ENCODE results near the gene IL18RAP.

Gene IL18RAP

DNA sequence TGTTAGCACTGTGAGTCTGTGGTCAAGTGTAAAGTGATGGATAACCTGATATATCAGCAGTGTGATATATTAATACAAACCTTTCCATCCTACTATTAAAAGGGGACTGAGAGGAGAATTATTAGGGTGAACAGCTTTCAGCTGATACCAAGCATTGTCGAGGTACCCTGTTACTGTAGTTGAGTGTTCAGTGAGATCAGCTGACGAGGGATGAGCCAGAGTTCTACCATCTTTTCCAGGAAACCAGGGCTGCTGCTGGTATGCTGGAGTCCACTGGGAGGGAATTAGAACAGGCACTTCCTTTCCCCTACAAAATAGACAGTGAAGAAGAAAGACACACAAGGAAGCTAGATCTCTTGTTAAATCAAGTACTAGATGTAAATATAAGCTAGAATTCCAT, 408 bp downstream of the IL18RAP start:
- DNase-seq, result no peak

GRCh38 chr2:102424754-102425153, 1.8 kb downstream of the IL18RAP start:
- DNase-seq, result no peak

- DNase-seq, result no peak
Observed at GRCh38 chr2:102425441-102426132, 2.6 kb downstream of the IL18RAP start.

DNA sequence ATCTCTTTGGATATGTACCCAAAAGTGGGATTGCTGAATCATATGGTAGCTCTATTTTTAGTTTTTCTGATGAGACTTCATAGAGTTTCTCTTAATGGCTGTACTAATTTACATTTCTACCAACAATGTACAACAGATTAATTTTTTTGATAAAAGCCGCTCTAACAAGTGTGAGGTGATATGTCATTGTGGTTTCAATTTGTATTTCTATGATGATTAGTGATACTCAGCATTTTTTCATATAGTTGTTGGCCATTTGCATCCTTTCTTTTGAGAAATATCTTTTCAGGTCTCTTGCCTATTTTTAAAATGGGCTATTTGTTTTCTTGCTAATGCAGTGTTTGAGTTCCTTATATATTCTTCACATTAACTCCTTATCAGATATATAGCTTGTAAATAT, 4.3 kb downstream of the IL18RAP start:
- no peak for DNase-seq

GRCh38 chr2:102428573-102428972, 5.6 kb downstream of the IL18RAP start:
- no peak for DNase-seq

- DNase-seq, result no peak
Observed at GRCh38 chr2:102432386-102432785, 9.4 kb downstream of the IL18RAP start.

DNA sequence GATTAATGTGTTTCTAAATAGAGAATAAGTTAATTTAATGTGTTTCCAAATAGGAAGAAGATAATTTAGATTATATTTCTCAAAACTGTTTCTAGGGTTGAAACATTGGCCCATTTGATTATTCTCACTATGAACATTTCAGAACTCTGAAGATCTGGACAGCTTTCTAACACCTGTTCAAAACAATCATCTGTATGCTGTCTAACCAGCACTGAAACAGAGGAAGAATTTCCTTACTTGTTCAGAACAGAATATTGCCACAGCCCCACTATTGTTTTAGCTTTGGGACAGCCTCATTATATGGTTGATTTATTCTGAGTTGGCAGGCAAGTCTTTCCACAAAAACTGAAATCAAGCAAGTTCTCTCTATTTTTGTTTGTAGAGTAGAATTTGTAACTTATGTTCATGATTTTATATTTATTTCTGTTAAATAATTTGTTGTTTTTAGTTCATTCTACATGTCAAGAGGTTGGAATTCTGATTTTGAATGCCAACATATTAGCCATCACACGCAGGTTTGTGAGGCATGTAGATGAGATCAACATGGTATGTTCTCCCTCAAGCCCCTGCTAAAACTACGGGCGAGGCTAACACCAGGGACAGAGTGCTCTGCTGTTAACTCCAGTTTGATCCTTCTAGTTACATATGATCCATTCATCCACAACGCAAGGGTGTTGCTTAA, 11.2 kb downstream of the IL18RAP start:
- no peak for DNase-seq

GRCh38 chr2:102434655-102435381, 11.9 kb downstream of the IL18RAP start:
- no peak for DNase-seq

GRCh38 chr2:102435741-102436140, 12.8 kb downstream of the IL18RAP start:
- DNase-seq, result no peak

DNA sequence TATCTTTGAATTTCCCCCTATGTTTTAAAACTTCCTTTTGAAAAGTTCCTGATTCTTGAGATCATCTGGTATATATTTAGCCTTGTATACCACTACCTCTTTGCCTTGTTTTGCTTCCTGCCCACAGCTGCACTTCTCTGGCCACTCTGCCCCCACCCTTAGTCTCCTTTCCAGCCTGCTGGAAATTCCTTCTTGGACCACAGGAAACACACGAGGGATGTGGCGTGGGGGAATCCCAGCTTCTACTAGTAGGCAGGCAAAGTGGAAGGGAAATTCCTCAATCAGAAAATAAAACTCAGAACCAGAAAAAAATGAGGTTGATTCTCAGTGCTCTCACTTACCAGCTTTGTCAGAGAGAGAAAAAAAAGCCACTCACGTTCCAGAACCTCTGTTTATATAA, 13.4 kb downstream of the IL18RAP start:
- no peak for DNase-seq

DNA sequence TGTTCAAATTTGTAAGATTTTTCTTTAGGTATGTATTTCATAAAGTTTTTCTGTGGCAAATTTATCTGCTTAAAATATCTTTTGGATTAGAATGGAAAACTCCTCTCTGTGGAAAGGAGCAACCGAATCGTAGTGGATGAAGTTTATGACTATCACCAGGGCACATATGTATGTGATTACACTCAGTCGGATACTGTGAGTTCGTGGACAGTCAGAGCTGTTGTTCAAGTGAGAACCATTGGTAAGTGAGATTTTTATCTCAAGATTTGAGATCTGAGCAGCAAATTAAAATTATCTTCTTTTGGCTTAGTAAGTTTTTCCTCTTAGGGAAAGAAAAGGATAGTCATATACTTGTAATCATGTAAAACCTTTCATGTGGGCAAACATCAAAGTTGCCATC, 14.2 kb downstream of the IL18RAP start:
- no peak for DNase-seq

DNA sequence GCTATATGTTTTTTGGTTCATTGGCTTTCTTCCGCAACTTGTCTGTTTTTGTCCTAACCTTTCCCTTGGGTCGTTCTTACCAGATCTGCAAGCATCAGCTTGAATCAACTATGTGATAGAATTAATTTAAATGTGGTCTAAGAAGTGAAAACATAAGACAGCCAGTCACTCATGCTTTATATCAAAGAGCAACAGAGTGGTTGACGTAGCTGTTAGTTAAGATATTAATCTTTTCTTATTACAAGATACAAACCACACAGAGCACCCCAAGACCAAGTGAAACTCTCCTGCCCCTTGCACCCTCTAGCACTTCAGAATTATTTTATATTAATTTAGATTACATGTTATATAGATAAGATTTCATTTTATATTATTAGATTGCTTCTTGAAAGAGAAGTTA, 15.2 kb downstream of the IL18RAP start:
- DNase-seq, result no peak

DNA sequence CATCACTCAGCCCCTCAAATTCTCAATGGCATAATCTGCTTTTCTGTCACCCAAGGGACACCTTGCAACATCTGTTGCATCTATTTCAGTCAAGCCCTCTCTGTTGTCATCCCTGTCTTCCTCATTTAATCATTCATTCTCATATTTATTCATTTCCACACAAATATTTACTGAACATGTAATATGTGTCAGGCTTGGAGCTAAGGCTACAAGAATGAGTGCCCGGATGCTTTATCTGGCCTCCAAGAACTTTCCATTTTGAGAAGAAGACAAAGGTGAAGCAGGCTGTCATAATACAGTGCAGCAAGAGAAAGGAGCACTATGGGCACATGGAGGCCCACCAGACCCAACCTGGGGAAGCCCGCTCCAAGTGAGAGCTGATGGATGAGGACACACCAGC, 15.6 kb downstream of the IL18RAP start:
- no peak for DNase-seq

GRCh38 chr2:102439065-102439695, 16.2 kb downstream of the IL18RAP start:
- DNase-seq, result no peak

- peak in 1 of 2 experiments; percentile 11 for DNase-seq
Observed at GRCh38 chr2:102442967-102443828, 20.2 kb downstream of the IL18RAP start.

DNA sequence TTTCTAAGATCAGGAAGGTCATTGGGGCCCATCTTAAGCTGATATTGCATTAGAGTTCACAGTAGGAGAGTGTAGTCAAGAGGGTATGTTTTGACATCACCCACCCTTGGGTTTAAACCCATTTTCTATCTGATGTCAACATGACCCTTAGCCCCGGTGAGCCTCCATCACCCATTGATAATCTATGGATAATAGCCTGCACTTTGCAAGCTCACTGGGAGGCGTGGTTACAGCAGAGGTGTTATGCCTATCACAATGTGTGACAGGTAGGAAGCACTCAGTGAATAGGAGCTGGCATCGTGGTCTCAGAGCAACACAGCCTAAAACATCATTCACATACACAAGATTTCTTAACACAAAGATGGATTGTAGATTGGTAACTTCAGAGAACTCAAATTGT, 21.3 kb downstream of the IL18RAP start:
- no peak for DNase-seq

GRCh38 chr2:102446936-102447335, 24.0 kb downstream of the IL18RAP start:
- DNase-seq, result no peak

DNA sequence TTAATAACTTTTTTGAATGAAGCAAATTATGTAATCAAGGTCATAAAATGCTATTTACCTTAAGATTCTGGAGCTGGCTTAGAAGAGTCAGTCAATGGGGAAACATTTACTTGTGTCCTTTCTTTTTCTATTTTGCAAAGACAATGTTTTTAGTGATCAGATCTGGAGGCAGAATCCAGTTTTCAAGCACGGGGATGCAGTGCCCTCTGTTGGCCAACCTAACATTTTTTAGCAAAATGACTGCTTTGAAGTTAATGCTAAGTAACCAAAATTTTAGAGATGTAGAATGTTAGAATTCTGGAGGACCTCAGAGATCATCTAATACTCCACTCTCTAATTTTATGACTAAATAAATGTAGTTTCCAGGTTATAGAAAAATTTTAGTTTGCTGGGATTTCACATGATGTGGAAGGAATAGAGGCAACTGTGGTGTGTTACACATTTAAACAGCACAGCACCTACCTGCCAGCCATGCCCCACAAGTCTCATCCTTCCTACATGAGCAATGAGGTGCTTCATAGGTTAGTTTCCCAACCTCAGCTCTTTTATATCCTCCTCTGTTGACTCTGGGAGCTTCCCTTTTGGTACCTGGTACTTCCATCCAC, 26.5 kb downstream of the IL18RAP start:
- peak in 1 of 2 experiments; percentile 25 for DNase-seq

- DNase-seq, result peak in 1 of 2 experiments; percentile 9
Observed at GRCh38 chr2:102451968-102452367, 29.0 kb downstream of the IL18RAP start.

GRCh38 chr2:102453501-102453900, 30.5 kb downstream of the IL18RAP start:
- no peak for DNase-seq

DNA sequence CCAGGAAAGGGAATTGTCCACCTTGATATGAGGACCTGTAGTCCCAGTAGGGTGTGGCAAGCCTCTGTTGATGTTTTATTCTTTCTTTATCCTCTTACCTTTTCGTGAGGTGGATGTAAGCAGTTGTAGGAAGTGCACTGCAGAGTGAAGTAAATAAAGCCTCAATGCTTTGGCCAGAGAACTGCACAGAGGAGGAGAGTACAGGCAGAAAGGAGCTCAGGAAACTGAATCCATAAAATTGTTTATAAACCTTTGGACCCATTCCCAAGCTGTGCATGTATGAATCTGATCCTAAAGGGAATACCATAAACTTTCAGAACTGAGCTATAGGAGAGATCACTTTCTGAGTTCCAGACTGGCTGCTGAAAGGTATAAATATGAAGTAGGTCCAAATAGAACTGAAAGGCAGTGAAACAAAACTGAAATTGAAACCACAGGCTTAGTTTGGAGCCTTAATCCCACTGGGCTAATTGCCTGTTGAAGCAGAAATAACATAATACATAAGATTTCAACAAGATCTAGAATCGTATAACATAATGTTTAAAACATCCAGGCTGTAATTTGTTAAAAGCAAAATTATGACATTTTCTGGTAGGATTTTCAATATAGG, 32.2 kb downstream of the IL18RAP start:
- no peak for DNase-seq

GRCh38 chr2:102460467-102460866, 37.5 kb downstream of the IL18RAP start:
- no peak for DNase-seq

All from NCI-H1930 (cell line).